ENCODE data around the gene TP53RK.

Gene TP53RK

DNA sequence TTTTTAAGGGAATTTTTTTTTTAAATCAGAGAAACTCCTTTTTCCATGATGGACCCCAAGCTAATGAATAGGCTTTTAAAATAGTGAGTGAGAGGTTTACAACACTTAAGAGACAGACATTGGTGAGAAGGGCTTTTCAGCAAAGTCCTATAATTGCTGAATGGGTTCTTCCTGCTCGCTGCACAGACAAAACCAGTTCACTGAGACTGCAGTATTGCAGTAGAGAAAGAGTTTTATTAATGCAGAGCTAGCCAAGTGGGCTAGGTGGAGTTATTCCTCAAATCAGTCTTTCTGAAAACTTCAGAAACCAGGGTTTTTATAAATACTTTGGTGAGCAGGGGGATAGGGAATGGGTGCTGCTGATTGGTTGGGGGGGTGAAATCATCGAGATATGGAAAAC, 17.0 kb upstream of the TP53RK start:
- DNase-seq (ENCODE audit: low read depth in 3 of 3), result no peak

GRCh38 chr20:46705378-46705729, 16.1 kb upstream of the TP53RK start:
- no peak for DNase-seq (ENCODE audit: low read depth in 3 of 3)

- no peak for DNase-seq (ENCODE audit: low read depth in 3 of 3)
Observed at GRCh38 chr20:46704714-46705377, 15.6 kb upstream of the TP53RK start.

DNA sequence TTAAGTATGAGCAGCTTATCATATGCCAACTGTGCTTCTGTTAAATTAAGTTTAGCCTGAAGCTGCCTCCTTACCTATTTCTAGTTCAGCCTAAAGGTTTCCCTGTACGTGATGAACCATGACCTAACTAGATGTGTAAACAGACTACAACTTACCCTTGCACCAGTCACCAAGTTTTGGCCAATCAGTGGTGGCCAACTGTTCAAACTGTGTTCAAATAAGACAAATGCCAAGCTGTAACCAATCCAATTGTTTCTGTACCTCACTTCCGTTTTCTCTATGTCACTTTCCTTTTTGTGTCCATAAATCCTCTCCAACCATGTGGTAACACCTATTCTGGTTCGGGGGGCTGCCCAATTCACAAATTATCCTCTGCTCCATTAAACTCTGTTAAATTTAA, 14.2 kb upstream of the TP53RK start:
- no peak for DNase-seq (ENCODE audit: low read depth in 3 of 3)

DNA sequence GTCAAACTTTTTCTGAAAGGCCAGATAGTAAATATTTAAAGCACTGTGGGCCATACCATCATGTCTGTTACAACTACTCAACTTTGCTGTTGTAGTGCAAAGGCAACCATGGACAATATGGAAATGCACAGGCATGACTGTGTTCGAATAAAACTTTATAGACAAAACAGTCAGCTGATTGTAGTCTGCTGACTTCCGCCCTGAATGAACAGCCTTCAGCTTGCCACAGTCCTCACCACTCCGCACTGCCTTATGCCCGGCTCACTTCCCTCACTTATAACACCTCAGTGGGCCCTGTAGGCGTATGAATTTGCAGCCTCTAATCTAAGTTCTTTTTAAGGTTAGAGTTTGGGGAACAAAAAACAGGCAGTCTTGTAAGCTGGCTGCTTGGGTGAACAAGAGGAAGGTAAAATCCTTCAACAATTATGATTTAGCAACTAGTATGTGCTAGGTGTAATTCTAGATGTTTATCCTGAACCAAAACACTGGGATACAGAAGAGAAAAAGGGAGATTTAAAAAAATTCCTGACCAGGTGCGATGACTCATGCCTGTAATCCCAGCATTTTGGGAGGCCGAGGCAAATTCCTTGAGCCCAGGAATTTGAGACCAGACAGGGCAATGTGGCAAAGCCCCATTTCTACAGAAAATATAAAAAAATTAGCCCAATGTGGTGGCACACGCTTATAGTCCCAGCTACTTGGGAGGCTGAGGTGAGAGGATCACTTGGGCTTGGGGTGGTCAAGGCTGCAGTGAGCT, 13.4 kb upstream of the TP53RK start:
- no peak for DNase-seq (ENCODE audit: low read depth in 3 of 3)

DNA sequence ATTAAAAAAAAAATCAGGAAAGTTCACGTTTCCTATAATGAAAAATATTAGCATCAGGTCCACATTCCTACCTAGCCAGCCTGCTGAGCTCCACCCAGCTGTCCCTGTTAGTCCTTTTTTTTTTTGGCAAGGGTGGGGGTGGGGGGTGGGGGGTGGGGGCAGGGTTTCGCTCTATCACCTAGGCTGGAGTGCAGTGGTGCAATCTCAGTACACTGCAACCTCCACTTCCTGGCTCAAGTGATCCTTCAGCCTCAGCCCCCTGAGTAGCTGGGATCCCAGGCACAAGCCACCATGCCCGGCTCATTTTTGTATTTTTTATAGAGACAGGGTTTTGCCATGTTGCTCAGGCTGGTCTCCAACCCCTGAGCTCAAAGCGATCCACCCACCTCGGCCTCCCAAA, 12.7 kb upstream of the TP53RK start:
- DNase-seq (ENCODE audit: low read depth in 3 of 3), result no peak

- no peak for DNase-seq (ENCODE audit: low read depth in 3 of 3)
Observed at GRCh38 chr20:46701556-46701955, 12.3 kb upstream of the TP53RK start.

DNA sequence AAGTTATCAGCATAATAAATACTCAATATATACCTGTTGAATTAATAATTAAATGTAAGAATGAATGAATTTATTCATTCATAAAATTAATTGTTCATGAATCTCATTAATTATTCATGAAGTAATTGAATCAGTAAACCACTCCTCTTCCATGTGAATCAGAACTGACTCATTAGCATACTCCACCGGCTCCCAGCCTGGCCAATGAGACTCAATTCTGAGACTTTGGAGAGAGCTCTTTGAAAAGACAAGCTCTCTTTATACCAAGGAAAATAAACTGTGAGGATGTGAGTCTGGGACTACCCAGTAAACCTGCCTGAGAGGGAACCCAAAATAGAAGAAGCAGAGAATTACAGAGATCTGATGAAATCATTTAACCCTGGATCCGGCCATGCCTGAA, 11.8 kb upstream of the TP53RK start:
- DNase-seq (ENCODE audit: low read depth in 3 of 3), result no peak

GRCh38 chr20:46700481-46700880, 11.2 kb upstream of the TP53RK start:
- DNase-seq (ENCODE audit: low read depth in 3 of 3), result no peak

DNA sequence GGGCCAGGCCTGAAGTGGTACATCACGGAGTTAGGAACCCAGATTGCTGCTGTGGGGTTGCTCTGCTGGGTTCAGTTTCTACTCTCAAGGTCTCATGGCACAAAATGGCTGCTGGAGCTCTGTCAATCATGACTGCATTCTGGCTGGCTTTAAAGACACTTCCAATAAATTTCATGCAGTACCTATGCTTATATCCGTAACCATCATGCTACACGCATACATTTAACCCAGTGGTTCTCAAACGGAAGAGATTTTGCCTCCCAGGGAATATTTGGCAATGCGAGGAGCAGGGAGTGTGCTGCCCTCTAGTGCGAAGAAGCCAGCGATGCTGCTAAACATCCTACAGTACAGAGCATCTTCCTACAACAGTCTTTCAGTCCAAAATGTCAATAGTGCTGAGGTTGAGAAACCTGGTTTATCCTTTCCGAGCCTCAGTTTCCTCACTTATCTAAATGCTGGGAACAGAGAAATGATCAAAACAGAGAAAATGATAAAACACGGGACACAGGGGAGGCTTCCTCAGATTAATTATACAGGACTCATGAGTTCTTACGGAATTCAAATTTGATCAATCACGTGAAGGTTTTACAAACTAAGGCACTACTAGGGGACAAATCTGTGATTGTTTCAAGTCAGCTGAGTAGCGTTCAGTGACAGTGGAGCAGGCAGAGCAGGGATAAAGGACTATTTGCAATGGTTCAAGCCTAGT, 10.6 kb upstream of the TP53RK start:
- no peak for DNase-seq (ENCODE audit: low read depth in 3 of 3)

- DNase-seq (ENCODE audit: low read depth in 3 of 3), result no peak
Observed at GRCh38 chr20:46698788-46699187, 9.5 kb upstream of the TP53RK start.

DNA sequence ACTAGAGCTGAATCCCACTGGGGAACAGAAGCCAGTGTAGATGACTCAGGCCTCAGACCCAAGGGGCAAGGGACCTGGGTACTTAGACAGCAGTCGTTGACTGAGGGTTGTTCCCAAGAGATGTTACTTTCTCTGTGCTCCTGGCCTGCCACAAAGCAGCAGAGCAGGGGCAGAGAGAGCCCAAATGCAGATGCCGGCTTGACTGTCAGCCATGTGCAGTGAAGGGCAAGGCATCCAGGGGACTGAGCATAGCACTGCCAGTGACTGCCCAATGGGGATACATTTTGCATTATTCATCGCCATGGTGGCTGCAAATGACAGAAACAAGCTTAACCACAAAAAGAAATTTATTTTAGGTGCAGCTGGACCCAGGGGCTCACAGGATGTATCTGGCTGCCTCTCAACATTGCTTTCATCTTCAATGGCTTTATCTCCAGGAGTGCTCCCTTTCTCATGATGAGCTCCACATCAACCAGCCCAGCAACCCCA, 7.6 kb upstream of the TP53RK start:
- no peak for DNase-seq (ENCODE audit: low read depth in 3 of 3)

GRCh38 chr20:46695892-46696291, 6.6 kb upstream of the TP53RK start:
- DNase-seq (ENCODE audit: low read depth in 3 of 3), result no peak

GRCh38 chr20:46694484-46694883, 5.2 kb upstream of the TP53RK start:
- no peak for DNase-seq (ENCODE audit: low read depth in 3 of 3)

DNA sequence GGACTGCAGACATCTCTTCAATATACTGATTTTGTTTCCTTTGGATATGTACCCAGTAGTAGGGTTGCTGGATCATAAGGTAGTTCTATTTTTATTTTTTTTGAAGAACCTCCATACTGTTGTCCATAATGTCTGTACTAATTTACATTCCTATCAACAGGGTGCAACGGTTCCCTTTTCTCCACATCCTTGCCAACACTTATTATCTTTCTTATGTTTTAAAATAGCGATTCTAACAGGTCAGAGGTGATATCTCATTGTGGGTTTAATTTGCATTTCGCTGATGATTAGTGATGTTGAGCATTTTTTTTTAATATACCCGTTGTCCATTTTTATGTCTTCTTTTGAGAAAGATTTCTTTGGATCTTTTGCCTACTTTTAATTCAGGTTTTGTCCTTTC, 2.0 kb upstream of the TP53RK start:
- DNase-seq (ENCODE audit: low read depth in 3 of 3), result no peak

- DNase-seq (ENCODE audit: low read depth in 3 of 3), result no peak
Observed at GRCh38 chr20:46690219-46691106, 1.2 kb upstream of the TP53RK start.

DNA sequence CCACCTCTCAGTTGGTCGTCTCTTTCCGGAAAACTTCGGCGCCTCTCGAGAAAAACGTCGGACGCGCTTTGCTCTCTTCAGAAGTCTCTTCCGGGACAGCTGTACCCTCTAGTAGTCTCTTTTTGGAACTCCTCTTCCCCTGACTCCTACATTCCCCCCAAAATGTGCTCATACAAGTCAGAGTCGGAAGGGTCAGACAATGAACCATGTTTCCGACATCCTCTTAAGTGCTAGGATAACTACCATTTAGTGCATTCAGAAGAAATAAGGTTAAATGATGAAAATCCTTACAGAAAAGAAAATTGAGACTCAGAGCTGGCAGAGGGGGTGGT, 476 bp upstream of the TP53RK start:
- DNase-seq (ENCODE audit: low read depth in 3 of 3), result no peak

- DNase-seq (ENCODE audit: low read depth in 3 of 3), result no peak
Observed at GRCh38 chr20:46688151-46689081, 828 bp downstream of the TP53RK start.

- no peak for DNase-seq (ENCODE audit: low read depth in 3 of 3)
Observed at GRCh38 chr20:46683939-46684750, 5.1 kb downstream of the TP53RK start.

- DNase-seq (ENCODE audit: low read depth in 3 of 3), result no peak
Observed at GRCh38 chr20:46683668-46683938, 5.6 kb downstream of the TP53RK start.
